NB4 (cell line): ENCODE measurements around the gene TBC1D10B.
A peak's percentile ranks its signal among the peaks of the same experiment; 100 is the strongest.

Experiments
- DNase-seq: peaks from one replicate; pipeline ENCODE4 v3.0.0; 2010; ENCODE audit warnings: low read depth
- H3K4me3 ChIP-seq: one replicate; pipeline ENCODE4 v1.5.1; 2011; ENCODE audit warnings: mild to moderate bottlenecking, low read depth, low read length, moderate library complexity
- MAX ChIP-seq: IDR thresholded peaks from 2 replicates; pipeline ENCODE4 v1.6.1; 2011; ENCODE audit warnings: low read depth, low read length
- MYC ChIP-seq: IDR thresholded peaks from 2 replicates; pipeline ENCODE4 v1.6.1; 2011; ENCODE audit warnings: low read depth, low read length
- POLR2A ChIP-seq: IDR thresholded peaks from 2 replicates; pipeline ENCODE4 v1.6.1; 2011; ENCODE audit warnings: mild to moderate bottlenecking; ENCODE audit not compliant: insufficient read length; ENCODE audit errors: extremely low read depth
- TF ChIP-seq, protein P1 (sequence below): IDR thresholded peaks from one replicate; pipeline ENCODE4 v1.5.1; 2012; ENCODE audit warnings: low read depth, low read length

The TBC1D10B gene

GRCh38 chr16:30369938-30370455 lies 297 bp downstream of the TBC1D10B start:
- DNase-seq: no peak
- H3K4me3 ChIP-seq: peak overlapping the region; percentile 84
- TF ChIP-seq, protein P1, sequence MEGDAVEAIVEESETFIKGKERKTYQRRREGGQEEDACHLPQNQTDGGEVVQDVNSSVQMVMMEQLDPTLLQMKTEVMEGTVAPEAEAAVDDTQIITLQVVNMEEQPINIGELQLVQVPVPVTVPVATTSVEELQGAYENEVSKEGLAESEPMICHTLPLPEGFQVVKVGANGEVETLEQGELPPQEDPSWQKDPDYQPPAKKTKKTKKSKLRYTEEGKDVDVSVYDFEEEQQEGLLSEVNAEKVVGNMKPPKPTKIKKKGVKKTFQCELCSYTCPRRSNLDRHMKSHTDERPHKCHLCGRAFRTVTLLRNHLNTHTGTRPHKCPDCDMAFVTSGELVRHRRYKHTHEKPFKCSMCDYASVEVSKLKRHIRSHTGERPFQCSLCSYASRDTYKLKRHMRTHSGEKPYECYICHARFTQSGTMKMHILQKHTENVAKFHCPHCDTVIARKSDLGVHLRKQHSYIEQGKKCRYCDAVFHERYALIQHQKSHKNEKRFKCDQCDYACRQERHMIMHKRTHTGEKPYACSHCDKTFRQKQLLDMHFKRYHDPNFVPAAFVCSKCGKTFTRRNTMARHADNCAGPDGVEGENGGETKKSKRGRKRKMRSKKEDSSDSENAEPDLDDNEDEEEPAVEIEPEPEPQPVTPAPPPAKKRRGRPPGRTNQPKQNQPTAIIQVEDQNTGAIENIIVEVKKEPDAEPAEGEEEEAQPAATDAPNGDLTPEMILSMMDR: no peak
- TF ChIP-seq POLR2A (peak; percentile 24), MAX (no peak), MYC (no peak)

GRCh38 chr16:30369091-30369937 lies 980 bp downstream of the TBC1D10B start:
- TF ChIP-seq MYC (no peak), POLR2A (no peak), MAX (no peak)
- TF ChIP-seq, protein P1: no peak
- peak; percentile 38 for DNase-seq
- H3K4me3 ChIP-seq: peak overlapping the region; percentile 84

DNA sequence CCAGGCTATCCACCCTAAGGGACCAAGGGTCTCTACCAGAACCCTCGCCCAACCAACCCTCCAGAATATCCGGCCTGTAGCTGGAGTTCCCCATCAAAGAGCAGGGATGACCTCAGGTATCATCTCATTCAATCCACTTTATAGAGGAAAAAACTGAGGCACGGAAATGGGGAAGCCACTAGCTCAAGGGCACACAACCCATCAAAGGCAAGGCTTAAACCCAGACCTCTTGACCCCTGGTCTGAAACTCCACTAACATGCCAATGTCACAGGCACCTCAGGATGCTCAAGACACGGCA lies 1.6 kb downstream of the TBC1D10B start:
- peak overlapping the region; percentile 84 for H3K4me3 ChIP-seq
- no peak for DNase-seq
- TF ChIP-seq POLR2A (no peak), MAX (no peak), MYC (no peak)

DNA sequence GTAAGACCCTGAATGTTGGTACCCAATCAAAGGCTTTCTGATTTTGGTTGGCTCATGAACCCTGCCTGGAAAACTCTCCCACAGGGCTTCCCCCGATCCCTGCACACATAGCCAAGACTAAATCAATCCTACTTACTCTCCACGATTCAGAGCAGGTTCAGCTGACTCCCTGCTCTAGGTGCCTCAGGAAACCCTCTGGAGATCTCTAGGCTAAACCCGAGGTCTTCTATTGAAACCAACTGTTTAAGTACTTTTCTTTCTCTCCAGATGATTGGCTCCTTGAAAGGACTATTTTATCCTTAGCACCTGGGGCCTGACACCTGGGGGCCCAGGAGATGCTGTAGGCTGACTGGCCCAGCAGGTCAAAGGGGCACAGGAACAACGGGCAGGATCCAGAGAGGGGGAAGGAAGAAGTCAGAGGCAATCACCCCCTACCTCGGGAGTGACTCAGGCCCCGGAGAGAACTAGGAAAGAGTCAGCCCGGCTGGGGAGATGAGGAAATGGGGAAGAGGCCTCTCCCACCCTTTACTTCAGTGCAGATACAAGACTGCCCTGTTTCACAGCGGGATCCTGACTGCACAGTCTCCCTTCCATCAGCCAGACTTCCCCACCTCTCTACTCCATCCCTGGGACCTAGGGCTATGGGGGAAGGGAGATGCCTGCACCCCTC lies 2.0 kb downstream of the TBC1D10B start:
- peak overlapping the region; percentile 84 for H3K4me3 ChIP-seq
- DNase-seq: peak; percentile 84
- TF ChIP-seq POLR2A: no peak
- no peak for TF ChIP-seq MAX
- TF ChIP-seq, protein P1: no peak
- no peak for TF ChIP-seq MYC

DNA sequence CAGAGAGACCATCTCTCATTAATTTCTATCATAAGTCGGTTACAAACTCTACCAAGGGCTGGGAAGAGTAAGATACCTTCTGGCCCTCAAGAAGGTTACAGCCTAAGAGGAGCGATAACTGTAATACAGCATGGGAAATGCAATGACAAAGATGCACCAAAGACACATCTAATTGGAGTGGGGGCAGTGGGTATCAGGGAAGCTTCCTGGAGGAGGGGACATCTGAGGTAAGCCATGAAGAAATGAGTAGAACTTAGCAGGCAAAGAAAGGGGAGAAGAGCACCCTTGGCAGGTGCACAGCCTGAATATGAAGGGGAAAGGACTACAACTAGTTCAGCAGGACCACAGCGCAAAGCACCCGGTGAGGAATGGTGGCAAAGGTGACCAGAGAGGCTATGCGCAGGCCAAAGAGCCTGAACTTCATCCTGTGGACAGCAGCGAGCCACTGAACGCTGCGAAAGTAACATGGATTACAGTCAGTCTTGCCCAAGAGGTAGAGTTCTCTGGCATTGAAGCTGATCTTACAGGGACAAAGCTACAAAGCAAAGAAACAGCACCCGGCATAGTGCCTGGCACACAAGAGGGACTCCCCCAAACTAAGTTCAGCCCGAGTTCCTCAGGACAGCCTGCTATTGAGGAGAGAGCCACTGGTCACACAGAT lies 2.8 kb downstream of the TBC1D10B start:
- DNase-seq: no peak
- peak overlapping the region; percentile 84 for H3K4me3 ChIP-seq
- no peak for TF ChIP-seq POLR2A
- TF ChIP-seq, protein P1: no peak
- no peak for TF ChIP-seq MYC
- no peak for TF ChIP-seq MAX
